ENCODE measurements around the gene ABCC2.

- TF ChIP-seq CTCF (IDR thresholded peaks at IDR 0.05), result no peak
- no peak for TF ChIP-seq POLR2A (IDR thresholded peaks at IDR 0.05; ENCODE audit: low read depth)
- TF ChIP-seq POLR2AphosphoS5 (IDR thresholded peaks at IDR 0.05), result no peak
Observed at GRCh38 chr10:99765672-99766301, 16.7 kb upstream of the ABCC2 start.
